Fibroblast of lung (primary cell): ENCODE measurements around the gene ALG1.
"Not testable (repeated sequence)": the region's sequence is repeated elsewhere in the genome, so short reads cannot be mapped to it uniquely, and the experiment has no call there.

Experiments used
- EZH2 ChIP-seq: IDR thresholded peaks from 2 replicates; pipeline ENCODE4 v1.5.1; 2012; ENCODE audit warnings: low read length, control low read depth, mild to moderate bottlenecking; ENCODE audit errors: missing control alignments
- TF ChIP-seq, protein P1 (sequence below), 2 donors: IDR thresholded peaks in 1 of 2; conservative IDR thresholded peaks in 1 of 2; 1 replicate in 1 of 2; 2 replicates in 1 of 2; pipeline ENCODE4 v1.5.1; 2011 to 2012; ENCODE audit warnings: low read length in 2 of 2, control low read depth in 1 of 2, inconsistent platforms in 1 of 2, low read depth in 1 of 2, mild to moderate bottlenecking in 1 of 2

DNA sequence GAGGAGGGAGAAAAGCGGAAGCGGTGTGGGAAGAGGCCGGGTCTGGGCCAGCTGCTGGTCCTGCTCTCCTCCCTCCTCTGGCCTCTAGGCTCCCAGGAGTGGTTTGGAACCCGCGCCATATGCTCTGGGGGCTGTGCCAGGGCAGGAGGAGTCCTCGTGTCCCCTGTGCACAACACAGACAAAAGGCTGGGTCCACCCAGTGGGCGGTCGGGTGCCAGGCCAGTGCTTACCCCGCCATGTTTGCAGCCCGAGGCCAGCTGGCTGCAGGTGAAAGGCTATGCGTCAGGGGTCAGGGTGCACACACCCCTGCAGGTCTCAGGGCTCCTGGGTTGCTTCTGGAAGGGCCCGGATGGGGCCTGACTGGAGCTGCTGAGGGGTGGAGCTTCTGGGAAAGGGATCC, 8.8 kb downstream of the ALG1 start:
- TF ChIP-seq, protein P1, sequence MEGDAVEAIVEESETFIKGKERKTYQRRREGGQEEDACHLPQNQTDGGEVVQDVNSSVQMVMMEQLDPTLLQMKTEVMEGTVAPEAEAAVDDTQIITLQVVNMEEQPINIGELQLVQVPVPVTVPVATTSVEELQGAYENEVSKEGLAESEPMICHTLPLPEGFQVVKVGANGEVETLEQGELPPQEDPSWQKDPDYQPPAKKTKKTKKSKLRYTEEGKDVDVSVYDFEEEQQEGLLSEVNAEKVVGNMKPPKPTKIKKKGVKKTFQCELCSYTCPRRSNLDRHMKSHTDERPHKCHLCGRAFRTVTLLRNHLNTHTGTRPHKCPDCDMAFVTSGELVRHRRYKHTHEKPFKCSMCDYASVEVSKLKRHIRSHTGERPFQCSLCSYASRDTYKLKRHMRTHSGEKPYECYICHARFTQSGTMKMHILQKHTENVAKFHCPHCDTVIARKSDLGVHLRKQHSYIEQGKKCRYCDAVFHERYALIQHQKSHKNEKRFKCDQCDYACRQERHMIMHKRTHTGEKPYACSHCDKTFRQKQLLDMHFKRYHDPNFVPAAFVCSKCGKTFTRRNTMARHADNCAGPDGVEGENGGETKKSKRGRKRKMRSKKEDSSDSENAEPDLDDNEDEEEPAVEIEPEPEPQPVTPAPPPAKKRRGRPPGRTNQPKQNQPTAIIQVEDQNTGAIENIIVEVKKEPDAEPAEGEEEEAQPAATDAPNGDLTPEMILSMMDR (conservative IDR thresholded peaks at IDR 0.05 in 1 of 2, IDR thresholded peaks at IDR 0.05 in 1 of 2; ENCODE audit: low read depth in 1 of 2, low read length in 2 of 2) = not testable (repeated sequence)
- not testable (repeated sequence) for TF ChIP-seq EZH2
